ENCODE measurements around the gene B3GALT6.

DNA sequence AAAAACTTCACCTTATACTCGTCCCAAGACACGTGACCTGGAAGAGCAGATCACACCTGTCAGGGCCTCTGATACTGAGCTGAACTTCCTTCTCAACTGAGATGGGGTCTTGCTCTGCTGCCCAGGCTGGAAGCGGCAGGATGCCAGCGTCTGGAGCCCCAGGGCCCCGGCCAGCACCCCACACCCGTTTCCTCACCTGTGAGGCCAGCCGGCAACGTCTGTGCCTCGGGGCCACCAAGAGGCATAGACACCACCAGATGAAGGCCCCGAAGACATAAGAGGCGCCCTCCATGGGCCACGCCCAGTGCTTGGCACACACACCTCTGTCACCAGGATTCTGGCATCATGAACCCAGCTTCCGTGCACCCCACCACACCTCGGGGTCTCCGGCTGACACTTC lies 8.7 kb upstream of the B3GALT6 start:
- TF ChIP-seq POLR2A (IDR thresholded peaks at IDR 0.05; ENCODE audit: low read depth, low read length) = no peak
- no peak for TF ChIP-seq SPI1 (IDR thresholded peaks at IDR 0.05; ENCODE audit: low read depth, low read length)
- no peak for TF ChIP-seq POLR2AphosphoS5 (IDR thresholded peaks at IDR 0.05; ENCODE audit: low read depth, low read length)
- TF ChIP-seq TAF1 (IDR thresholded peaks at IDR 0.05; ENCODE audit: low read depth, low read length) = no peak
- no peak for TF ChIP-seq PAX5 (IDR thresholded peaks at IDR 0.05; ENCODE audit: insufficient read depth, low read length, severe bottlenecking)

Measured in GM12891 (cell line).